Erythroblast (primary cell): ENCODE results near the gene LPIN3.

Experiments
- GATA1 ChIP-seq: IDR thresholded peaks from 2 replicates; pipeline ENCODE4 v1.6.1; 2011; ENCODE audit warnings: low read depth, mild to moderate bottlenecking, control low read depth, low read length, moderate library complexity
- POLR2A ChIP-seq: IDR thresholded peaks from 2 replicates; pipeline ENCODE4 v1.6.1; 2011; ENCODE audit warnings: mild to moderate bottlenecking, low read length

DNA sequence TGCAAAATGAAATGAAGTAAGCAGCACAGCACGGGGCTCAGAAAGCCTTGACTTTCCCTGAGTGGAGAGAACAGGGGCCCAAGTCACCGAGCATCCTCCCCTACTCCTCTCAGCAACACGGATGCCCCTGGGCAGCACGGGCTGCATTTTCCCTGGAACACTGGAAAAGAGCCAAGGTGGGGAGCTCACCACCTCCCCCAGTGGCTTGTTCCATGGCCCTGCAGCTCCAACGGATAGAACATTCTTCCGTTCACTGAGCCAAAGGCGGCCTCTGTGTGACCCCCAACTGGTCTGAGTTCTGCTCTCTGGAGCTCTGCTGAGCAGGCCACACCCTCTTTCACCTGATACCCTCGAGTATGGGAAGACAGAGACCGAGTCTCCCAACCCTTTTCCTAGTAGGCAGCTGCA is 46.8 kb downstream of the LPIN3 start:
- TF ChIP-seq POLR2A = no peak
- TF ChIP-seq GATA1 = no peak
